GM10847 (cell line): Measurements from ENCODE around the gene SGTA.

ENCODE experiments used
- POLR2A ChIP-seq: IDR thresholded peaks from 2 replicates; pipeline ENCODE4 v1.6.1; 2011; ENCODE audit not compliant: insufficient read length; ENCODE audit errors: extremely low read depth

Gene SGTA

DNA sequence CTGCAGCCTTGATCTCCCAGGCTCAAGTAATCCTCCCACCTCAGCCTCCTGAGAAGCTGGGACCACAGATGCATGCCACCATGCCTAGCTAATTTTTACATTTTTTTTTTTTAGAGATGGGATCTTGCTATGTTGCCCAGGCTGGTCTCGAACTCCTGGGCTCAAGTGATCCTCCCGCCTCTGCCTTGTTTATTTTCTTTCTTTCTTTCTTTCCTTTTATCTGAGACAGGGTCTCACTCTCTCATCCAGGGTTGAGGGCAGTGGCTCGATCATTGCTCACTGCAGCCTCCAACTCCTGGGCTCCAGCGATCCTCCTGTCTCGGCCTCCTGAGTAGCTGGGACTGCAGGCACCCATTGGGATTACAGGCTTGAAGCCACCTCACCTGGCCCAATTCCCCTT lies 76.8 kb downstream of the SGTA start:
- TF ChIP-seq POLR2A, result no peak
